Liver (tissue), 9 donors: ENCODE results near the gene SMOC1. TPM values are rescaled to one million over a fixed set of nuclear protein-coding genes. Genes with fewer than 3 reads are reported as not detected.

ENCODE experiments used
- DNase-seq: peaks from one replicate; pipeline ENCODE4 v3.0.0-alpha.2; 2017; ENCODE audit warnings: low spot score
- H3K27ac ChIP-seq, 2 donors: one replicate each; pipeline ENCODE4 v1.7.0; 2013; ENCODE audit warnings: inconsistent platforms in 2 of 2, low read length in 2 of 2, control low read depth in 1 of 2, low read depth in 1 of 2, mild to moderate bottlenecking in 1 of 2
- H3K27me3 ChIP-seq, 4 donors: one replicate each; pipeline versions ENCODE4 v1.6.1 to v1.7.0; 2013; ENCODE audit warnings: low read length in 3 of 4, inconsistent platforms in 1 of 4, mild to moderate bottlenecking in 1 of 4, moderate library complexity in 1 of 4; ENCODE audit not compliant: control insufficient read depth in 4 of 4, insufficient read depth in 4 of 4
- H3K36me3 ChIP-seq, 4 donors: one replicate each; pipeline versions ENCODE4 v1.6.1 to v1.7.0; 2013; ENCODE audit warnings: low read length in 3 of 4, mild to moderate bottlenecking in 3 of 4, low read depth in 1 of 4, moderate library complexity in 1 of 4; ENCODE audit not compliant: control insufficient read depth in 4 of 4, insufficient read depth in 3 of 4
- H3K4me1 ChIP-seq, 4 donors: one replicate each; pipeline versions ENCODE4 v1.6.1 to v1.7.0; 2013; ENCODE audit warnings: low read length in 3 of 4, mild to moderate bottlenecking in 3 of 4, moderate library complexity in 1 of 4; ENCODE audit not compliant: control insufficient read depth in 4 of 4, insufficient read depth in 4 of 4
- H3K4me3 ChIP-seq, 3 donors: one replicate each; pipeline versions ENCODE4 v1.6.1 to v1.7.0; 2013; ENCODE audit warnings: low read length in 3 of 3, control low read depth in 1 of 3, low read depth in 1 of 3, mild to moderate bottlenecking in 1 of 3
- H3K9ac ChIP-seq, 2 donors: one replicate each; pipeline ENCODE4 v1.7.0; 2013; ENCODE audit warnings: low read length in 2 of 2, mild to moderate bottlenecking in 2 of 2, moderate library complexity in 2 of 2, control low read depth in 1 of 2, low read depth in 1 of 2
- H3K9me3 ChIP-seq, 4 donors: one replicate each; pipeline versions ENCODE4 v1.6.1 to v1.7.0; 2013; ENCODE audit warnings: low read length in 3 of 4; ENCODE audit not compliant: control insufficient read depth in 4 of 4
- ATF3 ChIP-seq: IDR thresholded peaks from 2 replicates; pipeline ENCODE4 v1.6.1; 2016; ENCODE audit warnings: antibody characterized with exemption
- CTCF ChIP-seq: fragments of 150-350 bp; IDR thresholded peaks from 2 replicates; pipeline ENCODE4 v1.5.1; 2017; ENCODE audit warnings: improper control_type of control experiment, low read depth, low read length; ENCODE audit not compliant: missing input control
- EGR1 ChIP-seq, 2 donors: IDR thresholded peaks; 2 replicates each; pipeline ENCODE4 v1.6.1; 2016 to 2018; ENCODE audit warnings: antibody characterized with exemption in 2 of 2, low read depth in 2 of 2
- FOXA1 ChIP-seq: IDR thresholded peaks from 2 replicates; pipeline ENCODE4 v1.6.1; 2016; ENCODE audit warnings: antibody characterized with exemption
- FOXA2 ChIP-seq: IDR thresholded peaks from 2 replicates; pipeline ENCODE4 v1.6.1; 2016; ENCODE audit warnings: antibody characterized with exemption
- GABPA ChIP-seq, 2 donors: IDR thresholded peaks in 1 of 2; conservative IDR thresholded peaks in 1 of 2; 2 replicates each; pipeline ENCODE4 v1.6.1; 2016; ENCODE audit warnings: antibody characterized with exemption in 2 of 2, mild to moderate bottlenecking in 1 of 2, moderate library complexity in 1 of 2
- HNF4G ChIP-seq: IDR thresholded peaks from 2 replicates; pipeline ENCODE4 v1.6.1; 2016; ENCODE audit warnings: antibody characterized with exemption
- JUND ChIP-seq, 2 donors: IDR thresholded peaks; 2 replicates each; pipeline ENCODE4 v1.6.1; 2016; ENCODE audit warnings: antibody characterized with exemption in 2 of 2
- MAX ChIP-seq: IDR thresholded peaks from 2 replicates; pipeline ENCODE4 v1.6.1; 2016; ENCODE audit warnings: antibody characterized with exemption
- NR2F2 ChIP-seq: IDR thresholded peaks from 2 replicates; pipeline ENCODE4 v1.6.1; 2016; ENCODE audit warnings: antibody characterized with exemption
- RAD21 ChIP-seq, 2 donors: IDR thresholded peaks; 2 replicates each; pipeline ENCODE4 v1.6.1; 2016; ENCODE audit warnings: antibody characterized with exemption in 2 of 2, mild to moderate bottlenecking in 2 of 2
- REST ChIP-seq: IDR thresholded peaks from 2 replicates; pipeline ENCODE4 v1.6.1; 2016; ENCODE audit warnings: antibody characterized with exemption, mild to moderate bottlenecking
- RXRA ChIP-seq, 2 donors: IDR thresholded peaks; 2 replicates each; pipeline ENCODE4 v1.6.1; 2017 to 2018; ENCODE audit warnings: antibody characterized with exemption in 2 of 2, mild to moderate bottlenecking in 1 of 2
- TAF1 ChIP-seq: conservative IDR thresholded peaks from 2 replicates; pipeline ENCODE4 v1.6.1; 2016; ENCODE audit warnings: antibody characterized with exemption, mild to moderate bottlenecking
- YY1 ChIP-seq: IDR thresholded peaks from 2 replicates; pipeline ENCODE4 v1.6.1; 2016; ENCODE audit warnings: antibody characterized with exemption, mild to moderate bottlenecking
- ZBTB33 ChIP-seq: IDR thresholded peaks from 2 replicates; pipeline ENCODE4 v1.6.1; 2016; ENCODE audit warnings: antibody characterized with exemption
- WGBS: extraction: QIAGEN DNeasy Blood & Tissue Kit; methylation state at CpG from one replicate; pipeline ENCODE4 v1.1.7; 2013; 5-methylcytosine and 5-hydroxymethylcytosine counted together
- polyA plus RNA-seq, 2 donors: library from polyadenylated mRNA; stranded (reverse) in 1 of 2; unstranded in 1 of 2; fragments of 200-250 nt in 1 of 2; fragments of >200 nt in 1 of 2; fragmentation: Nextera tagmentation in 1 of 2; extraction: Ambion mirVana in 1 of 2; gene quantifications; one replicate each; pipeline versions ENCODE4 v1.2.1 to v1.2.3, GENCODE V29; 2013 to 2015
- total RNA-seq, 2 donors: library from RNA; depleted of rRNA; stranded (reverse); fragments of >200 nt; gene quantifications; one replicate each; pipeline ENCODE4 v1.2.3, GENCODE V29; 2014
- donor health status: healthy.
- donor health status: healthy.
- donor health status: healthy.
- donor health status: healthy.
- donor health status: healthy.

The SMOC1 gene
- total and polyA plus RNA-seq, 4 donors, result 11.2 to 43.7 (median 27.4) TPM

GRCh38 chr14:70032016-70032415, 152.8 kb downstream of the SMOC1 start:
- Histone ChIP-seq H3K36me3 (peaks cover 0 to 2% (median 1%) of the 10 kb centered on the region in 4 donors), H3K4me3 (no peak overlapping the region), H3K9ac (no peak overlapping the region), H3K4me1 (peaks cover 4 to 25% (median 21%) of the 10 kb centered on the region in 4 donors), H3K27ac (no peak overlapping the region), H3K27me3 (no peaks in the 10 kb centered on the region), H3K9me3 (no peaks in the 10 kb centered on the region)
- DNase-seq, result no peak
- TF ChIP-seq EGR1 (IDR thresholded peaks at IDR 0.05; ENCODE audit: low read depth in 2 of 2) (no peak), YY1 (no peak), ATF3 (no peak), GABPA (IDR thresholded peaks at IDR 0.05 in 1 of 2, conservative IDR thresholded peaks at IDR 0.05 in 1 of 2) (no peak), JUND (IDR thresholded peaks at IDR 0.05) (no peak), FOXA2 (no peak), HNF4G (no peak), RXRA (IDR thresholded peaks at IDR 0.05) (no peak), ZBTB33 (no peak), TAF1 (no peak)
- WGBS, result 92% methylated on average over 9 of the region's 9 CpGs

- 71% methylated on average over 3 of the region's 3 CpGs for WGBS
- Histone ChIP-seq H3K36me3 (peaks cover 0 to 2% (median 0%) of the 10 kb centered on the region in 4 donors), H3K9ac (no peak overlapping the region), H3K4me1 (peaks cover 4 to 25% (median 21%) of the 10 kb centered on the region in 4 donors), H3K4me3 (no peak overlapping the region), H3K9me3 (no peaks in the 10 kb centered on the region), H3K27ac (no peak overlapping the region), H3K27me3 (no peaks in the 10 kb centered on the region)
- TF ChIP-seq HNF4G (no peak), JUND (IDR thresholded peaks at IDR 0.05) (no peak), FOXA1 (no peak), RXRA (IDR thresholded peaks at IDR 0.05) (no peak), CTCF (no peak), MAX (no peak), ZBTB33 (no peak), EGR1 (IDR thresholded peaks at IDR 0.05; ENCODE audit: low read depth in 2 of 2) (no peak), NR2F2 (no peak), RAD21 (IDR thresholded peaks at IDR 0.05) (no peak), FOXA2 (no peak), YY1 (no peak), REST (no peak), GABPA (IDR thresholded peaks at IDR 0.05 in 1 of 2, conservative IDR thresholded peaks at IDR 0.05 in 1 of 2) (no peak)
- no peak for DNase-seq
Measured at GRCh38 chr14:70032447-70032846, 153.2 kb downstream of the SMOC1 start.
